CD4-positive, alpha-beta T cell treated with Interleukin-12 subunit alpha and Interleukin-12 subunit beta, for 1 hour (primary cell): ENCODE data around the gene MIB1.

Experiments
- DNase-seq: peaks from one replicate; pipeline ENCODE4 v3.0.0-alpha.2; 2020

Gene MIB1

GRCh38 chr18:21900605-21901352 is 160.2 kb downstream of the MIB1 start:
- DNase-seq: no peak

- DNase-seq: no peak
Measured at GRCh38 chr18:21901423-21901945, 160.9 kb downstream of the MIB1 start.

GRCh38 chr18:21903709-21904108 is 163.1 kb downstream of the MIB1 start:
- DNase-seq: no peak

GRCh38 chr18:21904856-21905255 is 164.3 kb downstream of the MIB1 start:
- DNase-seq: no peak

GRCh38 chr18:21907451-21907850 is 166.9 kb downstream of the MIB1 start:
- DNase-seq: no peak

- no peak for DNase-seq
Measured at GRCh38 chr18:21908711-21909110, 168.1 kb downstream of the MIB1 start.

- no peak for DNase-seq
Measured at GRCh38 chr18:21910906-21911305, 170.3 kb downstream of the MIB1 start.

- DNase-seq: no peak
Measured at GRCh38 chr18:21911551-21911950, 171.0 kb downstream of the MIB1 start.

GRCh38 chr18:21912339-21913239 is 172.0 kb downstream of the MIB1 start:
- no peak for DNase-seq

- DNase-seq: no peak
Measured at GRCh38 chr18:21914739-21915319, 174.2 kb downstream of the MIB1 start.

- no peak for DNase-seq
Measured at GRCh38 chr18:21915546-21915945, 175.0 kb downstream of the MIB1 start.

- DNase-seq: no peak
Measured at GRCh38 chr18:21916594-21916993, 176.0 kb downstream of the MIB1 start.

- DNase-seq: no peak
Measured at GRCh38 chr18:21918693-21919092, 178.1 kb downstream of the MIB1 start.
